ENCODE data around the gene LCLAT1.

DNA sequence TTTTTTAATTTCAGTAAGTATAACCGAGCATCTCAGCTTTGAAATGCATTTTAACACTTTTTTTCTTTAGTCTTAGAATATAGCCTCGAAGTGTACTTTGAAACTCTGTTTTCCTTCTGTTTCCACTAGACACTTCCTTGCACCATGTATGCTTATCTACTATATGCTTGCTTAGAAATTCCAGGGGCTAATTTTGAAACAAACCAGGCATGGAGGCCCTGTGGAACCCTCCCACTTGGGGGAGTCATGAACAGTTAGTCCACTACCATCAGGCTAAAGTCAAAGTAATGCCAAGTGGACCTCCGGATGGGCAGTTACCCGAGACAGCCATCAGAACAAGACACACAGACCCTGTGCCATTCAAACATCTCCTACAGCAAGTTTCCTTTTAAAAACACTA, 120.3 kb downstream of the LCLAT1 start:
- TF ChIP-seq, protein P1, sequence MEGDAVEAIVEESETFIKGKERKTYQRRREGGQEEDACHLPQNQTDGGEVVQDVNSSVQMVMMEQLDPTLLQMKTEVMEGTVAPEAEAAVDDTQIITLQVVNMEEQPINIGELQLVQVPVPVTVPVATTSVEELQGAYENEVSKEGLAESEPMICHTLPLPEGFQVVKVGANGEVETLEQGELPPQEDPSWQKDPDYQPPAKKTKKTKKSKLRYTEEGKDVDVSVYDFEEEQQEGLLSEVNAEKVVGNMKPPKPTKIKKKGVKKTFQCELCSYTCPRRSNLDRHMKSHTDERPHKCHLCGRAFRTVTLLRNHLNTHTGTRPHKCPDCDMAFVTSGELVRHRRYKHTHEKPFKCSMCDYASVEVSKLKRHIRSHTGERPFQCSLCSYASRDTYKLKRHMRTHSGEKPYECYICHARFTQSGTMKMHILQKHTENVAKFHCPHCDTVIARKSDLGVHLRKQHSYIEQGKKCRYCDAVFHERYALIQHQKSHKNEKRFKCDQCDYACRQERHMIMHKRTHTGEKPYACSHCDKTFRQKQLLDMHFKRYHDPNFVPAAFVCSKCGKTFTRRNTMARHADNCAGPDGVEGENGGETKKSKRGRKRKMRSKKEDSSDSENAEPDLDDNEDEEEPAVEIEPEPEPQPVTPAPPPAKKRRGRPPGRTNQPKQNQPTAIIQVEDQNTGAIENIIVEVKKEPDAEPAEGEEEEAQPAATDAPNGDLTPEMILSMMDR (IDR thresholded peaks at IDR 0.05): no peak
- TF ChIP-seq POLR2AphosphoS5 (IDR thresholded peaks at IDR 0.05; ENCODE audit: low read depth, low read length) (no peak), TCF7L2 (IDR thresholded peaks at IDR 0.05; ENCODE audit: low read depth, low read length) (no peak)
